Memory B cell (primary cell): ENCODE measurements around the gene PROM1.

Experiments used
- ATAC-seq: fragments of 150-1000 bp; cut with Tn5 transposase; 2 replicates; pipeline ENCODE4 v1.10.0; 2021; ENCODE audit warnings: low read depth, mild to moderate bottlenecking, moderate library complexity
- DNase-seq, 2 donors: peaks; one replicate each; pipeline ENCODE4 v3.0.0; 2022; ENCODE audit warnings: low spot score in 2 of 2
- H3K27ac Mint-ChIP-seq: one replicate; pipeline ENCODE4 v1.8.0; 2022; ENCODE audit warnings: mild to moderate bottlenecking, moderate library complexity, mixed read lengths
- H3K27me3 Mint-ChIP-seq: one replicate; pipeline ENCODE4 v1.8.0; 2022; ENCODE audit warnings: mixed read lengths
- H3K36me3 Mint-ChIP-seq: one replicate; pipeline ENCODE4 v1.8.0; 2022; ENCODE audit warnings: mild to moderate bottlenecking, mixed read lengths
- H3K4me1 Mint-ChIP-seq: one replicate; pipeline ENCODE4 v1.8.0; 2022; ENCODE audit warnings: mixed read lengths
- H3K4me3 Mint-ChIP-seq: one replicate; pipeline ENCODE4 v1.8.0; 2022; ENCODE audit warnings: mild to moderate bottlenecking, moderate library complexity, mixed read lengths
- H3K9me3 Mint-ChIP-seq: one replicate; pipeline ENCODE4 v1.8.0; 2022; ENCODE audit warnings: mixed read lengths

PROM1 gene

DNA sequence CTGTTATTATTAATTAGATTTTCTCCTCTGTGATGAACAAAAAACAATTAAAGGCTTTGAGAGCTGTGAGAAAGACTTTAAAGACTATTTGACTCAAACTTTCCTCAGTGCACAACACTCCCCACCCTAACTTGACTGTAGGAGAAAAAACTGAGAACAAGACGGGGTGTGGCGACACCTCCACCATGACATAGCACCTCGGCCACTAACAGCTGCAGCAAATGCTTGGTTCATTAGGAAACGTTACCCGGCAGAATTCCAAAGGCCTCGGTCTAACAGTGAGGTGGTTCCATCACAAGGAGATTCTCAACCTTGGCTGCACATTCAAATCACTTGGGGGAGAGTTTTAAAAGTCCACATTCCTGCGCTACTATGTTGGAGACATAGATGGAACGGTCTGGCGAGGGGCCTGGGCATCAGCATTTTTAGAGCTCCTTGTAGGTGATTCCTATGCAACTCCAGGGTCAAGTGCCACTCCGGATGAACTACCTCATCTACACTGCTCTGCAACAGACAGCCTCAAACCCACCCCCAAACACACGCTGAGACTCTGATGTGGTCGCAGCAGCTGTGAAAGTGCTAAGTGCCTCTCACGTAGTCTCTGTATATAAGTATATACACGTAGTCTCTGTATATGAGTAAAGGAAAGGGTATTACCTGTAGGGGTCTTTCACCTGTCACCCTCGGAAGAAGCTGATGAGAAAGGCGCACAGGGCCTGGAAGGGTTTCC lies 121.9 kb downstream of the PROM1 start:
- ATAC-seq (no peak), DNase-seq (no peak)

DNA sequence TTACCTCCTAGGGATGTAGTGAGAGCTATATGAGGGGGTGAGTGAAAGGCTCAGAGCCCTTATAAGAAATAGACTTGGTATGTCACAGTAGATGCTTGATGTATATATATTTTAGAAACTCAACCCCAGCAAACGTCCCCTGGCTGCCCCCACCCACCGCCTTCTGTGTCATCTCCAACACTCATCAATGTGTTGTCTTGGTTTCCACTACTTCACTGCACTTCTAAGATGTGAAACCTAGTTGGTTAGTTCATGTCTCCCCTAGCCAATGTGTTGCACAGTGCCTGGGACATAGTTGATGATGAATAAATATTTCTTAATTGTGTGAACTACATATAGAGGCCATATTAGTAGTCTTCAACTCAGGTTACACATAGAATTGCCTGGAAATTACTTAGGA lies 125.3 kb downstream of the PROM1 start:
- Mint-ChIP-seq H3K36me3 (no peaks in the 10 kb centered on the region), H3K27me3 (peaks cover 1% of the 10 kb centered on the region), H3K27ac (no peak overlapping the region), H3K4me1 (peaks cover 2% of the 10 kb centered on the region), H3K9me3 (peaks cover 3% of the 10 kb centered on the region), H3K4me3 (no peak overlapping the region)
- ATAC-seq (no peak), DNase-seq (no peak)

More for the DNA sequence above, 121.9 kb downstream of the PROM1 start:
- Mint-ChIP-seq H3K4me3 (no peak overlapping the region), H3K27ac (no peak overlapping the region), H3K9me3 (peaks cover 5% of the 10 kb centered on the region), H3K36me3 (peaks cover 2% of the 10 kb centered on the region), H3K27me3 (peaks cover 7% of the 10 kb centered on the region), H3K4me1 (peaks cover 3% of the 10 kb centered on the region)

DNA sequence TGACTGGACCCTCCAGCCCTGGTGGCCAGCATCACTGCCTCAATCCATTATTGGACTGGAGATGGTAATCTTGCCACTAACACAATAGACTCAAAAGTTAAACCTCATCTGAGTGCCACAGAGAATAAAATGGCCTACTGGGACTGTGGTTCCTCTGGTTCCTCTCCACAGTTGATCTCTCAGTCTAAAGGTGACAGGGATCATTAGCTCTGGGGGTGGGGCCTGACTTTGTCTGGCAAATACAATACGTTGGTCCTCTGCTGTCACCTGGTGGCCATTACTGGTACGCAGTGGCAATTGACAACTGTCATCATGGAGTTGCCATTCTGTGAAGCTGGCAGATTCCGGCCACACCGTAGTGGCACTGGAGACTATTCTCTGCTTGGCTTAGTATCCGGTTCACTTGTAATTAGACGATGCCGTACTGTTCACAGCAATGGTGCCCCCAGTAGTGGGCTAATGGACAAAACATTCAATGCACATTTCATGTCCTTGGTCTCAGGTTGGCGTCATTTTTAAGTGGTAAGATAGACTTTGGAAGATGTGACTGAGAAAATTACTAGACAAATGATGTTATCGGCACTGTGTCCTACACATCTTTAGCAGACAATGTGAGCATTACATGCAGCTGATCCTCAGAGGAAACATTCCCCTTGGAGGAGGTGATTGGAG lies 127.5 kb downstream of the PROM1 start:
- H3K36me3 Mint-ChIP-seq, result no peaks in the 10 kb centered on the region
- H3K9me3 Mint-ChIP-seq, result peaks cover 3% of the 10 kb centered on the region
- ATAC-seq, result peak; percentile 92
- no peak overlapping the region for H3K4me3 Mint-ChIP-seq
- DNase-seq, result peak; percentile 68 to 74
- no peak overlapping the region for H3K27ac Mint-ChIP-seq
- H3K4me1 Mint-ChIP-seq, result peaks cover 2% of the 10 kb centered on the region
- H3K27me3 Mint-ChIP-seq, result peaks cover 1% of the 10 kb centered on the region

DNA sequence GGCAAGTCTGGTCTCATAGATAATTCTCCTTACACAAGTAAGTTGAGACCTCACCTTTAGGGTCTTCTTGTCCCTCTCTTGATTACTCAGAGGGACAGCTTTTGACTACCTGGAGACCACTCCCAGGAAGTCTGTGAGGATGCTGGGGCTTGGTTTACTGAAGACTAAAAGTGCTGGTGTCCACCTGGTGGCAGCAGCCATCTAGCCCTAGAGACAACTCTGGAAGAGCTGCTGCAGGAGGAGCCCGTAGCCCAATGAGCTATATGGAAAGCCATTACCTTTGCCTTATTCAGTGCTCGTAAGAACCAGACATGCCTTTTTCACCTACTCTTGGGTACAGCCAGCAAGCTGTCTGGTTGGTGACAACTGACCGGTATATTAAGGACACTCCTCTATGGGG lies 128.2 kb downstream of the PROM1 start:
- H3K27ac Mint-ChIP-seq, result no peak overlapping the region
- H3K27me3 Mint-ChIP-seq, result peaks cover 1% of the 10 kb centered on the region
- DNase-seq (no peak), ATAC-seq (no peak)
- H3K4me1 Mint-ChIP-seq, result peaks cover 2% of the 10 kb centered on the region
- peaks cover 3% of the 10 kb centered on the region for H3K9me3 Mint-ChIP-seq
- H3K4me3 Mint-ChIP-seq, result no peak overlapping the region
- H3K36me3 Mint-ChIP-seq, result no peaks in the 10 kb centered on the region

DNA sequence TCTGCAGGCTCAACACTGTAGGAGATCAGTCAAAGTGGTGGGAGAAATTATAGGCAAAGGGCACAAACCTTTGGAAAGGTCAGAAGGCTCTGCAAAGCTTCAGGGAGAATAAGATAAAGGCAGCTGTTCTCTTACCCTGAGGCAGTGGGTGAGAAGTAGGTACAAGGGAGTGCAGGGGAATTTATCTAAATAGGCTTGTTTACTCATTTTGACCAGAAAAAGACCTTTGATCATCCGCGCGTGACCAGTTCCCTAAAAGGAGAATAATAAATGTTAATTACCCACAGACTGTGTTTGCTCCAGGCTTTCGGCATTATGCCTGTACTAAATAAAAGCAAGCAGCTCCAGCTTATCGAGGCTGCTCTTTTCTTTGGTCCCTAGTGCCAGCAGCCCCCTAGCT lies 130.2 kb downstream of the PROM1 start:
- Mint-ChIP-seq H3K27me3 (no peaks in the 10 kb centered on the region), H3K27ac (no peak overlapping the region), H3K4me1 (peaks cover 2% of the 10 kb centered on the region), H3K36me3 (no peaks in the 10 kb centered on the region), H3K9me3 (peaks cover 3% of the 10 kb centered on the region), H3K4me3 (no peak overlapping the region)
- peak; percentile 56 for ATAC-seq
- peak in 1 of 2 donors; percentile 9 for DNase-seq

DNA sequence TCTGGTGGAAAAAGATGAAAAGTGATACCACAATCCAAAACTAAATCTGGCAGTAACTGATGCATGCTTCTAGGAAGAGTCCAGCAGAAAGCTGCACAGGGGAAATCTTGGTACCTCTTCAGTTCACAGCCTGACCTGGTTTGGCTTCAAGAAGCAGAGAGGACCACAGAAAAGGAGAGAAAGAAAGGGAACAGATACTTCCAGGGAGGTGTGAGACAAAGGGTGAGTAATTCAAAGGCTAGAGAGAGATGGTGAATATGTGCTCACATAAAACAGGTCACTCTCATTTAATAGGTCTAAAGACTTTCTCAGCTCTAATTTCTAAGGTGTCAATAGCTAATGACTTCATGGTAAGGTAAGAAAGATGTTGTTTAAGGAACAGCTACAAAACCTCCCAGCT lies 132.0 kb downstream of the PROM1 start:
- peaks cover 3% of the 10 kb centered on the region for H3K9me3 Mint-ChIP-seq
- H3K4me1 Mint-ChIP-seq, result peaks cover 2% of the 10 kb centered on the region
- H3K36me3 Mint-ChIP-seq, result no peaks in the 10 kb centered on the region
- DNase-seq (no peak), ATAC-seq (no peak)
- no peak overlapping the region for H3K27ac Mint-ChIP-seq
- H3K27me3 Mint-ChIP-seq, result peaks cover 4% of the 10 kb centered on the region
- no peak overlapping the region for H3K4me3 Mint-ChIP-seq

DNA sequence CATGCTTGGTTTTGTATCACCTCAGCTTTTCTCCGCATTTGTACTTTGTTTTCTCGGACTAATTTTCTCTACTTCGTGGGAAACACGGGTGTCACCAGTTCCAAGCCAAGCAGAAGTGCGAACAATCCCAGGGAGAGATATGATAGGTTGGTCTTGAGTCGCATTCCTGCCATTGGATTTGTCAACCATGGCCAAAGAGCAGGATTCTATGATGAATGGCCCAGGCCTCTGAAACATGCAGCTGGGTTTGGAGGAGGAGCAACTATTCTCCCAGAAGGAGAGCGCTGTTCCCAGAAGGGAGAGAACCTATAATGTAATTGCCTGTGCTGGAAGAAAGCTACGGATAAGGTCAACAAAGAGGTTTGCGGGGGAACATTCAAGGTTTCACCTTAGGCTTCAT lies 135.0 kb downstream of the PROM1 start:
- peaks cover 6% of the 10 kb centered on the region for H3K27me3 Mint-ChIP-seq
- no peak overlapping the region for H3K4me3 Mint-ChIP-seq
- H3K9me3 Mint-ChIP-seq, result no peaks in the 10 kb centered on the region
- no peak overlapping the region for H3K27ac Mint-ChIP-seq
- no peak for DNase-seq
- no peak for ATAC-seq
- no peaks in the 10 kb centered on the region for H3K36me3 Mint-ChIP-seq
- H3K4me1 Mint-ChIP-seq, result peaks cover 2% of the 10 kb centered on the region

DNA sequence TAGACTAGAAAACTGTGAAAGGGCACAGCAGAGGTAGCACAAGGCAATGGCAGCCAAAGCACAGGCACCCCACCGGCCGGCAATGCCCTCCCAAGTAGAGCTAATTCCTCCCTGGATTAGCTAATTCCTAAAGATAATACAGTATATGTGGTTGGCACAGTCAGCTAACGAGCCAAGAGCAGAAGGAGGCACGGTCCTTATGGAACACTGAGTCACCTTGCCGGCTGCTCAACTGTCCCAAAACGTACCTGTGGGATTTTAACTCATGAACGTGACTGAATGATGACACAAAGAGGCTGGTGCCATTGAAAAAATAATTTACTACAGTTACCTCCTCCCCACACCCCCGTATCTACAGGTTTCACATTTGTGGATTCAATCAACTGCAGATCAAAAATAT lies 136.1 kb downstream of the PROM1 start:
- no peak overlapping the region for H3K4me3 Mint-ChIP-seq
- H3K9me3 Mint-ChIP-seq, result no peaks in the 10 kb centered on the region
- H3K36me3 Mint-ChIP-seq, result no peaks in the 10 kb centered on the region
- ATAC-seq (no peak), DNase-seq (no peak)
- H3K27me3 Mint-ChIP-seq, result peaks cover 6% of the 10 kb centered on the region
- H3K4me1 Mint-ChIP-seq, result no peaks in the 10 kb centered on the region
- no peak overlapping the region for H3K27ac Mint-ChIP-seq

DNA sequence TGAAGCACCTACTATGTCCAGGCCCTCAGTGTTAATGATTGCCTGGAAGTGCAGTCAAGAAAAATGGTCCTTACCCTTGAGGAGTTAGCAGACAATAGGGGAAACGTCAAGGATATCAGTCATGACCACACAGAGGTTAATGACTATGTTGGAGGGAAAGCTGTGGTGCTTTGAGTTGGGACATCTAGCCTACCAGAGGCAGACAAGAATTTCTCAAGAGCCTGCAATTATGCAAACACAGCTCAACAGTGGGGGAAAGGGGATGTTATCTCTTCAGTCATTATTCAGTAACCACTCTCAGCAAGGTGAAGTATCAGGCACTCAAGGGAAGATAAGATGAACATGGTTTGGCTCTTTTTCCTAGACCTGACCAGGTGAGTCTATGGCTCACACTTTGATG lies 138.3 kb downstream of the PROM1 start:
- Mint-ChIP-seq H3K27me3 (peaks cover 10% of the 10 kb centered on the region), H3K27ac (no peak overlapping the region), H3K9me3 (no peaks in the 10 kb centered on the region), H3K4me1 (no peaks in the 10 kb centered on the region), H3K36me3 (no peaks in the 10 kb centered on the region), H3K4me3 (no peak overlapping the region)
- ATAC-seq (no peak), DNase-seq (no peak)

DNA sequence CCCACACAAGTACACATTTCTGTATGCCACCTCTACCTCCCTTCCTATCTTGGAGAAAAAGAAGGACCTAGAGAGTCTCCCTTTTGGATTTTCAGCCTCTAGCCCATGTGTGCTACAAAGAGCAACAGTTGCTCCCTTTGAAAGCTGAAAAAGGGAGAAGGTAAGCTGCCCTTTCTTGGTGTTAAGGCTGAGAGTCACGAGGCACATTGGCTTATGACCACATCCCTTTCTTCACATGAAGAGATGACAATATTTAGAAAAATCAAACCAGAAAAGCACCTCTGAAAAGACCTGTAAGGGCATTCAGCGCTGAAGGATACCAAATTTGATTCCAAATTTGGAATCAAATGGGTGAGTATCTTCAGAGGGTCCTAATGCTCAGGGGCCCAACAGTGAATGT lies 138.9 kb downstream of the PROM1 start:
- no peak for DNase-seq
- no peak for ATAC-seq
- no peak overlapping the region for H3K4me3 Mint-ChIP-seq
- H3K4me1 Mint-ChIP-seq, result no peaks in the 10 kb centered on the region
- no peaks in the 10 kb centered on the region for H3K9me3 Mint-ChIP-seq
- H3K27me3 Mint-ChIP-seq, result peaks cover 14% of the 10 kb centered on the region
- H3K36me3 Mint-ChIP-seq, result no peaks in the 10 kb centered on the region
- no peak overlapping the region for H3K27ac Mint-ChIP-seq

DNA sequence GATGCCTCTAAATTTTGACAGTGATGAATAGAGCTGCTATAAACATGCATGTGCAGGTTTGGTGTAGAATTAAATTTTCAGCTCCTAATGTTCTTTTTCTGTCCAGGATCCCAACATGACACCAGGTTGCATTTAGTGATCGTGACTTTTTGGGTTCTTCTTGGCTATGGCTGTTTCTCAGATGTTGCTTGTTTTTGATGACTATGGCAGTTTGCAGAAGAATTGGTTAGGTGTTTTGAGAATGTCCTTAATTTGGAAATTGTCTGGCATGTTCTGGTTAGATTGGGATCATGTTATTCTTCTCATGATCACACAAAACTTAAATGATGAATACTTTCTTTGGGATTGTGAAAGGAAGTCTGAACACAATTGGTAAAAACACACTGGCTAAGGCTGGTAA lies 141.5 kb downstream of the PROM1 start:
- no peaks in the 10 kb centered on the region for H3K36me3 Mint-ChIP-seq
- H3K9me3 Mint-ChIP-seq, result no peaks in the 10 kb centered on the region
- no peak for ATAC-seq
- H3K4me1 Mint-ChIP-seq, result no peaks in the 10 kb centered on the region
- no peak overlapping the region for H3K27ac Mint-ChIP-seq
- H3K27me3 Mint-ChIP-seq, result peaks cover 12% of the 10 kb centered on the region
- DNase-seq, result no peak
- no peak overlapping the region for H3K4me3 Mint-ChIP-seq

DNA sequence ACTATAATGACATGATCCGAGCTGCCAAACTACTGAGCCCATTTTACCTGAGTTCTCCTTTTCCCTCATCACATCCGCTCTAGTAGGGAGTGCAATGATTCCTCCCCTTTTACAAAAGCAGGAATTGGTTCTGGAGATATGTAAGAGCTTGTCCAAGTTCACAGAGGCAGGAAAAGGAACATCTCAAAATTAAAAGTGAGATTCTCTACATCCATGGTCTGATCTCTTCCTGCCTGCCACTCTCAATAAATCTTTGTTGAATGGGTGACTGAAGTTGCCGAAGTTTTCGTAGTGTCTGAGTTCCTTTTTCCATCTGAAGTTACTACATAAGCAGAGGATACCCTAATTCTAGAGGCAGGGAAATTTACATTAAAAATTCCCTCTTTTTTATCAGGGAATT lies 145.2 kb downstream of the PROM1 start, which contains the start of gene FGFBP1:
Gene FGFBP1 (minus strand): TSS at position 101 of the 400 bp plus-strand sequence. CDS start 2,108 bp downstream, outside the sequence.
- no peaks in the 10 kb centered on the region for H3K36me3 Mint-ChIP-seq
- DNase-seq (no peak), ATAC-seq (no peak)
- no peaks in the 10 kb centered on the region for H3K9me3 Mint-ChIP-seq
- H3K4me3 Mint-ChIP-seq, result no peak within 1 kb of the TSS
- peaks cover 15% of the 10 kb centered on the region for H3K27me3 Mint-ChIP-seq
- no peak within 1 kb of the TSS for H3K27ac Mint-ChIP-seq
- no peaks in the 10 kb centered on the region for H3K4me1 Mint-ChIP-seq

DNA sequence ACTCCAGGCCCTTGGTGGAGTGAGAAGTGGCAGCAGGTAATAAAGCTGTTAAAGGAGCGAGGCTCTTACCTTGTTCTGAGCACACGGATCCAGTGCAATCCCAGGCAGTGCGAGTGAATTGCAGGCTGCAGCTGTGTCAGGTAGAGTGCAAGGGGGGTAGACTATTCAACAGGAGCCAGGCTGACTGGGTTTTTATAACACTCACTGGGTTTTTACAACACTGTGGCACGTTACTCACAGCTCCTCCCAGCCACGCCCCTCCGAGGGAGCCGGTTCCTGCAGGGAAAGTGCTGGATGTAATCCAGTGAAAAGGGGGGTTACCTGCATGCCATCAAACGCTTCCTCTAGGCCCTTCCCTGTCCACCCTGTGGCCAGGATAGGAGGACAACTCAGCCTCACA lies 145.6 kb downstream of the PROM1 start:
- DNase-seq, result no peak
- Mint-ChIP-seq H3K27ac (no peak overlapping the region), H3K36me3 (no peaks in the 10 kb centered on the region), H3K4me1 (no peaks in the 10 kb centered on the region), H3K4me3 (no peak overlapping the region), H3K9me3 (no peaks in the 10 kb centered on the region), H3K27me3 (peaks cover 15% of the 10 kb centered on the region)
- no peak for ATAC-seq

DNA sequence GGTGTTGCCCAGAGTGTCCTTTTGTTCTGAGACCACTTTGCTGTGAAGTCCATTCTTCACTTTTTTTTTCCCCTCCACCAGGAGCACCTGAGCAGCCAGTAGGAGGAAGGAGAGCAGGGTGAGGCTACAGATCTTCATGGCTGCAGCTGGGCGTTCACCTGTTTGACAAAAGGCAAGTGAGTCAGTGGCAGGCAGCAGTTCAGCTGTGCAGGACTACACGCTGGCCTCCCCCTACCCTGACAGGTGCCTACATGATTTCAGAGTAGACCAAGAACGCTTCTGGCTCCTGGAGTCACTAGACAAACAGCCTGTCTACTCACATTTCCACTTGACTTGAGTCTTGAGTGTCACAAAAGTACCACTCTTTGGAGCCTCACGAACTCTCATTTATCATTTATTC lies 147.3 kb downstream of the PROM1 start:
- ATAC-seq, result no peak
- DNase-seq, result no peak
- H3K27me3 Mint-ChIP-seq, result peaks cover 13% of the 10 kb centered on the region
- H3K4me1 Mint-ChIP-seq, result peaks cover 2% of the 10 kb centered on the region
- H3K4me3 Mint-ChIP-seq, result no peak overlapping the region
- H3K27ac Mint-ChIP-seq, result no peak overlapping the region
- H3K9me3 Mint-ChIP-seq, result no peaks in the 10 kb centered on the region
- no peaks in the 10 kb centered on the region for H3K36me3 Mint-ChIP-seq
